Activated T-cell treated with anti-CD3 and anti-CD28 coated beads for 24 hours (primary cell): ENCODE data around the gene SIMC1.
"Not testable (repeated sequence)": the region's sequence is repeated elsewhere in the genome, so short reads cannot be mapped to it uniquely, and the experiment has no call there.

ENCODE experiments used
- DNase-seq: peaks from one replicate; pipeline ENCODE4 v3.0.0-alpha.2; 2020; ENCODE audit warnings: low read depth

SIMC1 gene

DNA sequence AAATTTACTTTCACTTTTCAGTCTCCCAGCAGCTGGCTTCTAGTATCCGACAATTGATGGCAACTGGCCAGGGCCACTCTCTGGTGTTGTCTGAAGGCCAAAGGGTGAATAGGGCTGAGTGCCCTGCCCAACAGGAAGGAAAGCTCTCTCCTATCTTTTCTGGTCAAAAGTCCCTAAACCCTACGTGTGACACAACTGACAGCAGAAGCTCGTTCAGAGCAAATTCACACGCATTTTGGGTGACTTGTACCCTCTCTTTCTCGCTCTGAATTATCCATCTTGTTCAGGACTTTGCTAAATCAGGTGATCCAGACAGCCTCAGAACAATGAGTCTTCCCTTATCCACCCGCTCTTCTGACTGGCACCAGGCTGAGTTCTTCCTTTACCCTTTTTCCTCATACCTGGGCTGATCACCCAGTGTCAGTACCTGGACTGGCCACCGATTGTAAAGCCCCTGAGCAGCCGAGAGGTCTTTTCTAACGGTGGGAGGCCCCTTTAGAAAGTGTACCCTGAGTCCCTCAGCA is 21.8 kb upstream of the SIMC1 start:
- DNase-seq = not testable (repeated sequence)

DNA sequence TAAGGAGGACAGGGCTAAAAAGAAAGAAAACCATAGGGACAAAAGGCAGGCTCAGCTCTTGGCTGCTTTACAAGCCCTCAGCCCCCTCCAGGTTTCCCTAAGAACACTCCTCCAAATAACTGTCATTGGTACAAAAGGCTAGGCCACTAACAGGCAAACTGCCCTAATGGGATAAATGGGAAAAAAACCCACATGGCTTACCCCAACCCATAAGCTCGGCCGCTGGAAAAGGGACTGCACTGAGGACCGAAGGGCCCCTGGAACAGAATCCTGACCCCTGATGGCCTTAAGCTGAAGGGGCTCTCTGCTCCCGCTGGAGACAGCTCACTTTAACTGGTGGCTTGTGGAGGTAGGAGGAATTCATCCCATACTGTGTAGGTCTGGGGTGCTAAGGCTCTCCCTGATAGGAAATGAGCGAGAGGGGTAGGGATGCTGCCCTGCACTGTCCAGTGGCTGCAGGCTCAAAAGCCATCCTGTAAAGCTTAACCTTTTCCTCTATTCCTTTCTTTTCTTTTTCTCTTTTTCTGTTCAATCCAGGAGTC is 21.0 kb upstream of the SIMC1 start:
- DNase-seq = not testable (repeated sequence)

DNA sequence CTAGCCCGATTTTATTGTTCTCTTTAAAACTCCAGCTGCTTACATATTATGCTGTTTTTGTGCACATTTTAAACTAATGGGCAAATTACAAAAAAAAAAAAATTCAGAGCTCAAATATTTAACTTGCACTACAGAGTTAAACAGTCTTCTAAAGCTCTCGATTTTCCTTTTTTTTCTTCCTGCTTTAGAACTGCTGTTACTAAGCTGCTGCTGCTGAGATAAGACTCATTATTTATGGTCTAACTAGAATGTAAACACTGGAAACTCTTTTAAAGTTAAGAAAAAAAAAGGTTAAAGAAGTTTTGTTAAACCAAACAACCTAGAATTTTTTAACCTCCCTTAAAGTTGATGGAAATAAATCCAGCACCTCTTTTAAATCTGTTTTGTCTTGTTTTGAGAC is 20.5 kb upstream of the SIMC1 start:
- not testable (repeated sequence) for DNase-seq

DNA sequence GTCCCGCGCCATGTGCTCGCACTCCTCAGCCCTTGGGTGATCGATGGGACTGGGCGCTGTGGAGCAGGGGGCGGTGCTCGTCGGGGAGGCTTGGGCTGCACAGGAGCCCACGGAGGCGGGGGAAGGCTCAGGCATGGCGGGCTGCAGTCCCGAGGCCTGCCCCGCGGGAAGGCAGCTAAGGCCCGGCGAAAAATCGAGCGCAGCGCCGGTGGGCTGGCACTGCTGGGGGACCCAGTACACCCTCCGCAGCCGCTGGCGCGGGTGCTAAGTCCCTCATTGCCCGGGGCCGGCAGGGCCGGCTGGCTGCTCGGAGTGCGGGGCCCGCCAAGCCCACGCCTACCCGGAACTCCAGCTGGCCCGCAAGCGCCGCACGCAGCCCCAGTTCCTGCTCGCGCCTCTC is 16.2 kb upstream of the SIMC1 start:
- DNase-seq = not testable (repeated sequence)

DNA sequence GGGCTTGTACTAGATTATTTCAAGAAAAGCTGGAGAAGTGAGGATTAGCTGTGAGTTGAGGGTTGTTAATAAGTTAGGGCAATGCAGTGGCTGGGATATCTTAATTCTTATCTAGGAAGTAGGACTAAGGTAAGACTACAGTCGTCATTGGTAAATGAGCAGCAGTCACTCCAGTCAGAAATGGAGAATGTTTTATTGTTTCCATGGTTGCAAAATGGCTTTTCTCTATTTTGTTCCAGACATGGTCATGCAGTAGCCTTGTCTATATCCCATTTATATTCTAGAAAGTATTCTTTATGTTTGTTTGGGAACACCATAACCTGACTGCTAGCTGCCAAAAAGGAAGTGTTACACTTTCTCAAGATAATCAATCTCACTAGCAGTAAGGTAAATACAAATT is 9.9 kb upstream of the SIMC1 start:
- DNase-seq = not testable (repeated sequence)

DNA sequence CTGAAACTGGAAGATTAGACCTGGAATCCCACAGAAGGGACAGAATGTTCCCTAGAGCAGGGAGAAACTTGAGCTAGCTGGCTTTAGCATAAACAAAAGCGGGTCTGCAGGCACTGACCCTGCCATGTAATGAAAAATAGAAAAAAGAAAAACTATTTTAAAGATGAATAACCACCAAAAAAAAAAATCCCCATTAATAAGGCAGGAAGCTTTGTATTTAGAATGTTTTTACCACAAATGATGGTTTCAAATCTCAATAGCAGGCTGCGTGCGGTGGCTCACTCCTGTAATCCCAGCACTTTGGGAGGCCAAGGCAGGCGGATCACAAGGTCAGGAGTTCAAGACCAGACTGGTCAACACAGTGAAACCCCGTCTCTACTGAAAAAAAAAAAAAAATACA is 5.0 kb upstream of the SIMC1 start:
- DNase-seq = not testable (repeated sequence)

DNA sequence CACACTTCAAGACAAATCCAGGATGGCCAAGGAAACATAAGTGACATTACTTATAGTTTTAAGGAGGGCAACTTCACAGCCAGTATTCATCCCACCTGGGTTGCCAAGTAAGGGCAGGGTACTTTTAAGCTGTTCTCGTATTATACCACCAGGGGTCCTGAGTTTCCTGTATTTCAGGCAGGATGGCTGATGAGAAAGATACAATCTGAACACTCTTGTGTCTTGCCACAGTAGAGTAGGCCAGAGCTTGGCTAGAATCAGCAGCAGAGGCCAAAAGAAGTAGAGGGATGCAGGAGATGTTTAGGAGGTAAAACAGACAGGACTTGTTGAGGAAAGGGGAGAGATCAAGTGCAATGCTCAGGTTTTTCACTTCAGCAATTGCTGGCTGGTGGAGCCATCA is 3.1 kb upstream of the SIMC1 start:
- DNase-seq = peak; percentile 16

DNA sequence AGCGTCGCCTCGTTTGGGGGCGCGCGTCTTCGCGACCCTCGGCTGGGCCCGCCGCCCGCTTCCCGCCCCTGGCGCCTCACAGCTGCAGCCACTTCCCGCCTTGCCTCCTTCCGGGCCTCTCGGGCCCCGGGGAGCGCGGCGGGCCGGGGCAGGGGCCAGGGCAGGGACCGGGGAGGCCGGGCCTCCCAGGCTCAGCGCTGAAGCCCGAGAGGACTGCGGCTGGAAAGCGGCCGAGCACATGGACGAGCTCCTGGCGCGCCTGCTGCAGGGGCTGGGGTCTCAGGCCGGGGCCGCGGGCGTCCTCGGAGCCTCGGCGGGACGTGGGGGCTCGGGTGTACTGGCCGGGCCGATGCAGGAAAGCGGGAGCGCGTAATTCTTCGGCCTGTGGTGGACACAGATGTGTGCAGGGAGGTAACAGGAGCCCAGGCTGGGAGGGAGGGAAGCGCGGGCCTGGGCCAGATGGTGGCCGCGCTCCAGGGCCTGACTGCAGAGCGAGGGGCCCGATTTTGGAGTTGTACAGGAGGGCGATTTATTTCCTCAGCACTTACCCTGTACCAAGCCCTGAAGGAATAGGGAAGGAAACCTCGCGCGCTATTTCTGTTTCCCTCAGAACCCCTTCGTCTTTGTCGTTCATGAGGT is 540 bp downstream of the SIMC1 start:
- not testable (repeated sequence) for DNase-seq

DNA sequence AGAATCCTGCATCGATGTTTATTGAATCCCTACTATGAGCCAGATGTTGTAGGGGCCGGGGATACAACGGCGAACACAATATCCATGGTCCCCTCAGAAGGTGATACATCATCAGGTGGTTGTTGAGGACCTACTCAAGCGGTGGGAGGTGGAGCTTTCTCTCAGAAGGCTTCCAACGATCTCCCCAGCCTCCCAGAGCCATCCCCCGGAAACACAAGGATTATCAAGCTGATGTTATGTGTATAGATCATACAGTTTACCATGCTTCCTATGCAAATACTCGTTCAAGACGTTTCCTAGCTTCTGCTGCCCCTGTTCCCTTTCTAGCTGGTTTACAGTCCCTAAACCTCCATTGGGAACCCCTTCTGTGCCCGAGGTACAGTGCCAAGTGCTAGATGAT is 1.1 kb downstream of the SIMC1 start:
- DNase-seq = not testable (repeated sequence)

DNA sequence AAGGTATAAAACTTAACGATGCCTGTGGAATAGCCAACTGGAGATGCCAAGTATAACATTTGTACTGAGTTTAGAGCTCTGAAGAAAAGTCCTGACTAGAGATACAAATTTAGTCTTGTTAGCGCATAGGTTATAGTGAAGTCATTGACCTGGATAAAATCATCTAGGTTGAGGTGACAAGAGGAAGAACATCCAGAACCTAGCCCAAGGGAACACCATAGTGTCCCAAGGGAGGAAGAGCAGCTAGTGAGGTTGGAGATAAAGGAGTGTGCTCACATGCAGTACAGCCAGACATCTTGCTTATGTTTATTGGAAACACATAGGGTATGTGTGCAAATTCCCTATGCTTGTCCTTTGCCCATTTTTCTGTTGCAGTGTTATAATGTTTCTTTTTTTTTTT is 6.1 kb downstream of the SIMC1 start:
- DNase-seq = not testable (repeated sequence)

DNA sequence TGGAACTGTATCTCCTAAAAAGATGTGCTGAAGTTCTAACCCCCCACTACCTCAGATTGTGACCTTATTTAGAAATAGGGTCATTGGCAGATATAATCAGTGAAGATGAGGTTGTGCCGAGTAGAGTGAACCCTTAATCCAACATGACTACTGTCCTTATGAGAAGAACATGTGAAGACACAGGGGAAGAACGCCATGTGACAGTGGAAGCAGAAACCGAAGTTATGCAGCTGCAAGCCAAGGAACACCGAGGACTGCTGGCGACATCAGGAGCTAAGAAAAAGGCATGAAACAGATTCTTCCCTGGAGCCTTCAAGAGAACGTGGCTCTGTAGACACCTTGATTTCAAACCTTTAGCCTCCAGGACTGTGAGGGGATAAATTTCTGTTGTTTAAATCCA is 6.8 kb downstream of the SIMC1 start:
- not testable (repeated sequence) for DNase-seq

DNA sequence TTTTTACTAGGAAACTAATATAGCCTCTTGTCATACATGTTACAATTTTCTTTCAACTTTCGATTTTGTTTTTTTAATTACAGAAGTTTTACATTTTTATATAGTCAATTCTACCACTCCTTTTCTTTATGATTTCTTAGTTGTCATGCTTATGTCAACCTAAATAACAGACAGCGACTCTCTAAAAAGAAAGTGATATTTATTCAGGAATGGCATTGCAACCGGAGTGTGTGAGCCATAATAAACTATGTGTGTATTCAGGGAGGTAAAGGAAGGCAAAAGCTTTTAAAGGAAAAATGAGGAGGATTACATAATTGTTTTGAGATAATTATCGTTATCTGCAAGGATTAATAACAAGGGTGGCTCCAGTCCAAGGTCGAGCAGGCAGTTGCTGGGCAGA is 7.3 kb downstream of the SIMC1 start:
- not testable (repeated sequence) for DNase-seq

DNA sequence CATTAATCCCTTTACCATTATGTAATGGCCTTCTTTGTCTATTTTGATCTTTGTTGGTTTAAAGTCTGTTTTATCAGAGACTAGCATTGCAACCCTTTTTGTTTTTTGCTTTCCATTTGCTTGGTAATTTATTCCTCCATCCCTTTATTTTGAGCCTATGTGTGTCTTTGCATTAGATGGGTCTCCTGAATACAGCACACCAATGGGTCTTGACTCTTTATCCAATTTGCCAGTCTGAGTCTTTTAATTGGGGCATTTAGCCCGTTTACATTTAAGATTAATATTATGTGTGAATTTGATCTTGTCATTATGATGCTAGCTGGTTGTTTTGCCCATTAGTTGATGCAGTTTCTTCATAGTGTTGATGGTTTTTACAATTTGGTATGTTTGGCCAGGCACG is 12.5 kb downstream of the SIMC1 start:
- DNase-seq = not testable (repeated sequence)

DNA sequence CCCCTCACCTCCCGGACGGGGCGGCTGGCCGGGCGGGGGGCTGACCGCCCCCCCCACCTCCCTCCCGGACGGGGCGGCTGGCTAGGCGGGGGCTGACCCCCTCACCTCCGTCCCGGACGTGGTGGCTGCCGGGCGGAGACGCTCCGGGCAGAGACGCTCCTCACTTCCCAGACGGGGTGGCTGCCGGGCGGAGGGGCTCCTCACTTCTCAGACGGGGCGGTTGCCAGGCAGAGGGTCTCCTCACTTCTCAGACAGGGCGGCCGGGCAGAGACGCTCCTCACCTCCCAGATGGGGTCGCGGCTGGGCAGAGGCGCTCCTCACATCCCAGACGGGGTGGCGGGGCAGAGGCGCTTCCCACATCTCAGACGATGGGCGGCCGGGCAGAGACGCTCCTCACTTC is 13.9 kb downstream of the SIMC1 start:
- DNase-seq = not testable (repeated sequence)

DNA sequence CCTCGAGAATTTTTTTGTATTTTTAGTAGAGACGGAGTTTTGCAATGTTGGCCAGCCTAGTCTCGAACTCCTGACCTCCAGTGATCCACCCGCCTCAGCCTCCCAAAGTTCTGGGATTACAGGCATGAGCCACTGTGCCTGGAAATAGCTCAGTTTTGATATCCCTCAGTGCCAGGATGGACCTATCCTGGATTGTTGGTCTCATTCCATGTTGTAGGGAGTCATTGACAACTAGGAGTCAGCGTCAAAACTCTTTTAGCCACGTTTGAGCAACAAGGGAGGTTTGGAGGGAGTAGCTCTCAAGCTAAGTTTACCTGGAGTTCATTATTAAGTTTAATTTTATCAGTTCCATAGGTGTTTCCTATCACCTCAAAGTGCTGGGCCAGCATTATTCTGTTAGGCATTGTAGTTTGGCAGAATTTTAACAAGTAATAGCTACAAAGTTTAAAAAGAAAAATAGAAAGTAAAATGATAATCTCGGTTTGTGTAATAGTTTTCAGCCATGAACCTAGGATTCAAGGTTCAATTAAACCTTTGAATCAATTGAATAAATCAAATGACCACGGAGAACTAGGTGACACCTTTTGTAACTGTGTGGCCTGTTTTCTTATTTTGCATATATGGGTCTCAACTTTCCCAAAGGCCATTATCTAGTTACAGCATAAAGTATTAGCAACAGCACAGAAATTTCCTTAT is 15.3 kb downstream of the SIMC1 start:
- DNase-seq = not testable (repeated sequence)

DNA sequence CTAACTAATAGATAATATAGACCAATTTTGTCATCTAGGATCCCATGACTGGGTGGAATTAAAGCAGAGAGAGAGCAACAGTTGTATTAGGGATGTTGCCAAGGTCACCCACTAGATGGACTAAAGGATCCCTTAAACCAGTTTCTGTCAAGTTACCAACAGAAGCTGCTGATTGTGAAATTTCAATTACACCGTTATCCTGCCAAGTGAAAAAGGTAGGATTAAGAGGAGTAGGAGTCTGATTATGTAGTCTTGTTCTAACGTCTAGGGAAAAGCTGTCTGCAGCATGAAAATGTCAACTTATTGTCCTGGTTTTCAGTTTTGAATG is 15.8 kb downstream of the SIMC1 start:
- not testable (repeated sequence) for DNase-seq

DNA sequence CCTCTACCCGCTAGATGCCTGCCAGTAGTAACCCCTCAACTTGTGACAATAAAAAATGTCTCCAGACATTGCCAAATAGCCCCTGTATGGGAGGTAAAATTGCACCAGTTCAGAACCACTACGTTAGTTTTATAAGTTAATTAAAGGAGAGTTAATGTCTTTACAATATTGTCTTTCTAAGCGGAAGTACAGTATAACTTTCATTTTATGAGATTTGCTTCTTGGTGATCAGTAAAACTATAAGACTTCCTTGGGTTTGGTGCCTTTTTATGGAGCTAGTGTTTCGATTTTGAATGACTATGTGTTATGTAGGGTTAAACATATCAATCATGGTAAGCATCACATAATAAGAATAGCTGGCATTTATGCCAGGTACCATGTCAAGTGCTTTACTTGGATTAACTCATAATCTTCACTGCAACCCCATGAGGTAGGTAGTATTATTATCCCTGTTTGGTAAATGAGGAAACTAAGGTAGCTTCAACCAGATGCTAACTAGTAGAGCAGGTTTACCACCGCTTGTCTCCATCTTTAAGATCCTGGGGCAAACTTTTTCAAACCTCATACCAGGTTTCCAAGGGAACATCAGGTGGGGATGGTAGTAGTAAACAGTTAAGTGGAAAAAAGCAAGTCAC is 19.8 kb downstream of the SIMC1 start:
- not testable (repeated sequence) for DNase-seq

DNA sequence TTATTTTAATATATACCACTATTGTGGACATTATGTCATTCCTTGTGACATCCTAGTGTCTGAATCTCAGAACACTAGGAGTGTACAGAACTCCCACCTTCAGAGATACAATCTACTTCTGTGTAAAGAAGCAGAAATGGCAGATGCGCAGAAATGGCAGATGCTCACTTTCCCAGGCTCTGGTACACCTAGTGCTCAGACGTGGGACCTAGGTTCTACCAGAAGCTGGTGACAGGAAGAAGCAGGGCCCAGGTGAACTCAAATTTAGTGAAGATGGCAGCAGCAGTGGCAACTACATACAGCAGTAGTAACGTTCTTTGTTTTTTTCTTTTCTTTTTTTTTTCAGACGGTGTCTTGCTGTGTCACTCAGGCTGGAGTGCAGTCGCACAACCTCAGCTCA is 22.5 kb downstream of the SIMC1 start:
- not testable (repeated sequence) for DNase-seq

DNA sequence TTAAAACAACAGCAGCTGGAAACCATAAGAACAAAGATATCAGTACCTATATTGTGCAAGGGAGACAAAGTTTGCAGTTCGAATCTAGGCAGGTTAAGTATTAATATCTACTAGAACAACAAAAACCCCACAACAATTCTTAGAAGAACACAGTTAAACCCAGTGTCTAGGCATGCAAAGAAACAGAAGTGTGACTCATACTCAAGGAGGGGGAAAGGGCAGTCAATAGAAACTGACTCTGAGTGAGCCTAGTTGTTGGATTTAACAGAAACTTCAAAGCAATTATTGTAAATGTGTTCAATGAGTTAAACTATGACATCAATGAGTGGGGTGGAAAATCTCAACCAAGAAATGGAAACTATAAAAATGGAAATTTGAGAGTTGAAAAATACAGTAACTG is 28.2 kb downstream of the SIMC1 start:
- not testable (repeated sequence) for DNase-seq

DNA sequence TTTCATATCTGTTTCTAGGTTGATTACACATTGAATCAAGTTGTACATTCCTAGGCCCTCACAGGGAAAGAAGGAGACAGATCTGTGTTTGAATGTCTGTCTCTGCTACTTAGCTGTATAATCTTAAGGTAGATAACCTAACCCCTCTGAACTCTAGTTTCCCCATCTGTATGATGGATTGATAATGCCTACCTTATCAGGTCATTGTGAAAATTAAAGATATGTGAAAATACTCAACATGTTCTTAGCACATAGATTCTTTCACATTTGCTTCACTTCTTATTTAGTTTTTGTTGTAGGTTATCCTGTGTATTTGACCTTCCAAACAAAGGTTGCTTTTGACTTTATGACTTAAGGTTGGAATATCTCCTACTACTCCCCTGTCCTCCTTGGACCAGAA is 50.8 kb downstream of the SIMC1 start:
- DNase-seq = not testable (repeated sequence)

DNA sequence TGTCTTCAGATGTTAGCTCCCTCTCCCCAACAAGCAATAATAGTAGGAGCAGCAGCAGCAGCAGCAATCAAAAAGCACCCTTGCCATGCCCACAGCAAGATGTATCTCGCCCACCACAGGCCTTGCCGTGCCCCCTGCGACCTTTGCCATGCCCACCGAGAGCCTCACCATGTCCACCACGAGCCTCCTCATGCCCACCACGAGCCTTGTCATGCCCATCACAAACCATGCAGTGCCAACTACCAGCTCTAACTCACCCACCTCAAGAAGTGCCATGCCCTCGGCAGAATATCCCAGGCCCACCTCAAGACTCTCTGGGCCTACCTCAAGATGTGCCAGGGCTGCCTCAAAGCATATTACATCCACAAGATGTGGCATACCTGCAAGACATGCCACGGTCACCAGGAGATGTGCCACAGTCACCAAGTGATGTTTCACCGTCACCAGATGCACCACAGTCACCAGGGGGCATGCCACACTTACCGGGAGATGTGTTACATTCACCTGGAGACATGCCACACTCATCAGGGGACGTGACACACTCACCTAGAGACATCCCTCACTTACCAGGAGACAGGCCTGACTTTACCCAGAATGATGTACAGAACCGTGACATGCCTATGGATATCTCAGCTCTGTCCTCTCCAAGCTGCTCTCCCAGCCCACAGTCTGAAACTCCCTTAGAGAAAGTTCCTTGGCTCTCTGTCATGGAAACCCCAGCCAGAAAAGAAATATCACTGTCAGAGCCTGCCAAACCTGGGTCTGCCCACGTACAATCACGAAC is 52.0 kb downstream of the SIMC1 start:
- not testable (repeated sequence) for DNase-seq

DNA sequence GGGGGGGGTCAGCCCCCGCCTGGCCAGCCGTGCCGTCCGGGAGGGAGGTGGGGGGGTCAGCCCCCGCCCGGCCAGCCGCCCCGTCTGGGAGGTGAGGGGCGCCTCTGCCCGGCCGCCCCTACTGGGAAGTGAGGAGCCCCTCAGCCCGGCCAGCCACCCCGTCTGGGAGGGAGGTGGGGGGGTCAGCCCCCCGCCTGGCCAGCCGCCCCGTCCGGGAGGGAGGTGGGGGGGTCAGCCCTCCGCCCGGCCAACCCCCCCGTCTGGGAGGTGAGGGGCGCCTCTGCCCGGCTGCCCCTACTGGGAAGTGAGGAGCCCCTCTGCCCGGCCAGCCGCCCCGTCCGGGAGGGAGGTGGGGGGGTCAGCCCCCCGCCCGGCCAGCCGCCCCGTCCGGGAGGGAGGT is 67.1 kb downstream of the SIMC1 start:
- not testable (repeated sequence) for DNase-seq
